GM12878 (cell line): ENCODE results near the gene ACKR2. TPM values are rescaled to one million over a fixed set of nuclear protein-coding genes. Genes with fewer than 3 reads are reported as not detected.

Experiments
- ATAC-seq: fragments of 200-7000 bp; cut with Tn5 transposase; 3 replicates; pipeline ENCODE4 v1.9.1; 2020; ENCODE audit warnings: mild to moderate bottlenecking, moderate library complexity
- BruUV-seq: library from RNA; stranded (reverse); fragments of 400-500 nt; replicated peaks from 2 replicates; lab custom pipeline; 2021; lab: Mats Ljungman, UMichigan
- CTCF ChIA-PET: fragments of 300-600 bp; sonication (Branson Sonifier 250); formaldehyde crosslinking; extraction: SDS; loops from one replicate; lab custom pipeline; 2021; ENCODE audit warnings: inconsistent platforms; lab: Yijun Ruan, JAX
- POLR2A ChIA-PET: fragments of 350-600 bp; formaldehyde crosslinking; extraction: SDS; loops from one replicate; lab custom pipeline; 2021; ENCODE audit warnings: inconsistent platforms; lab: Charles Lee
- RAD21 ChIA-PET: fragments of 300-600 bp; sonication (Branson Sonifier 250); formaldehyde crosslinking; loops from one replicate; lab custom pipeline; 2023; ENCODE audit warnings: antibody characterized with exemption; ENCODE audit not compliant: unreplicated experiment; lab: Charles Lee
- SMC1A ChIA-PET: fragments of 300-600 bp; sonication (Branson Sonifier 250); formaldehyde crosslinking; loops from one replicate; lab custom pipeline; 2023; ENCODE audit not compliant: unreplicated experiment, uncharacterized antibody; lab: Charles Lee
- DNase-seq: peaks from one replicate; pipeline ENCODE4 v3.0.0-alpha.2; 2011; ENCODE audit warnings: low read depth, low spot score
- FAIRE-seq: peaks from 3 replicates; lab custom pipeline; 2011; peaks lifted over from hg19 to GRCh38; lab: Jason Lieb, UNC
- H2AFZ ChIP-seq: 2 replicates; pipeline ENCODE4 v1.6.0; 2011; ENCODE audit warnings: low read depth, low read length, control low read depth; ENCODE audit not compliant: control insufficient read depth
- H3K27ac ChIP-seq: 2 replicates; pipeline ENCODE4 v1.5.1; 2011; ENCODE audit warnings: control low read depth; ENCODE audit not compliant: control insufficient read depth, insufficient read depth
- H3K27me3 ChIP-seq, 2 experiments: replicated peaks in 1 of 2; 2 replicates each; pipeline versions ENCODE4 v1.6.0 to v1.6.1; 2011; ENCODE audit warnings: low read length in 1 of 2; ENCODE audit not compliant: control insufficient read depth in 2 of 2, insufficient read depth in 2 of 2
- H3K36me3 ChIP-seq, 2 experiments: 2 replicates each; pipeline ENCODE4 v1.5.1; 2011; ENCODE audit warnings: low read length in 1 of 2; ENCODE audit not compliant: control insufficient read depth in 2 of 2, insufficient read depth in 2 of 2
- H3K4me1 ChIP-seq: 2 replicates; pipeline ENCODE4 v1.6.1; 2011; ENCODE audit warnings: mild to moderate bottlenecking, low read length, moderate library complexity, mixed read lengths; ENCODE audit not compliant: control insufficient read depth, insufficient read depth
- H3K4me2 ChIP-seq: 2 replicates; pipeline ENCODE4 v1.6.0; 2011; ENCODE audit warnings: control low read depth; ENCODE audit not compliant: control insufficient read depth, insufficient read depth
- H3K4me3 ChIP-seq: fragments of 200-600 bp; sonication (generic); 2 replicates; pipeline ENCODE4 v1.5.1; 2016
- H3K79me2 ChIP-seq: 2 replicates; pipeline ENCODE4 v1.6.0; 2011; ENCODE audit warnings: low read length; ENCODE audit not compliant: control insufficient read depth, insufficient read depth
- H3K9ac ChIP-seq: 2 replicates; pipeline ENCODE4 v1.8.0; 2011; ENCODE audit warnings: low read length, control low read depth, mixed read lengths; ENCODE audit not compliant: control insufficient read depth, insufficient read depth
- H3K9me3 ChIP-seq: replicated peaks from 3 replicates; pipeline ENCODE4 v1.5.1; 2011; ENCODE audit warnings: mild to moderate bottlenecking, low read length; ENCODE audit not compliant: control insufficient read depth, insufficient read depth
- H4K20me1 ChIP-seq: 2 replicates; pipeline ENCODE4 v1.6.0; 2011; ENCODE audit not compliant: control insufficient read depth, insufficient read depth
- CEBPZ ChIP-seq: fragments of 150-350 bp; IDR thresholded peaks from 2 replicates; pipeline ENCODE4 v1.6.1; 2016; ENCODE audit warnings: low read depth, low read length
- IKZF2 ChIP-seq, 2 experiments: fragments of 450-650 bp; IDR thresholded peaks; 2 replicates each; pipeline ENCODE4 v1.6.1; 2017; ENCODE audit warnings: mild to moderate bottlenecking in 2 of 2, moderate library complexity in 2 of 2
- MYC ChIP-seq: IDR thresholded peaks from 2 replicates; pipeline ENCODE4 v1.6.1; 2011; ENCODE audit warnings: mild to moderate bottlenecking, low read length, moderate library complexity, inconsistent platforms; ENCODE audit not compliant: insufficient read depth, insufficient replicate concordance, insufficient read length, severe bottlenecking
- SREBF1 ChIP-seq: IDR thresholded peaks from 2 replicates; pipeline ENCODE4 v1.6.1; 2012; ENCODE audit warnings: mild to moderate bottlenecking, low read length
- SRF ChIP-seq, 2 experiments: IDR thresholded peaks; 2 replicates each; pipeline ENCODE4 v1.6.1; 2011; ENCODE audit warnings: low read depth in 2 of 2, low read length in 2 of 2, mild to moderate bottlenecking in 1 of 2, moderate library complexity in 1 of 2
- STAT1 ChIP-seq: fragments of 450-650 bp; conservative IDR thresholded peaks from 2 replicates; pipeline ENCODE4 v1.6.1; 2014; ENCODE audit warnings: antibody characterized with exemption, mild to moderate bottlenecking
- ZNF217 ChIP-seq: fragments of 450-650 bp; IDR thresholded peaks from 2 replicates; pipeline ENCODE4 v1.6.1; 2017; ENCODE audit warnings: antibody characterized with exemption, mild to moderate bottlenecking
- ZNF687 ChIP-seq: fragments of 450-650 bp; IDR thresholded peaks from 2 replicates; pipeline ENCODE4 v1.6.1; 2017; ENCODE audit warnings: mild to moderate bottlenecking, moderate library complexity
- WGBS: methylation state at CpG from one replicate; pipeline ENCODE4 v1.1.6; 2016; ENCODE audit warnings: low lambda C conversion rate; ENCODE audit not compliant: insufficient replicate concordance, insufficient coverage; ENCODE audit errors: missing lambda C conversion rate; 5-methylcytosine and 5-hydroxymethylcytosine counted together
- in situ Hi-C: fragments of 300-500 bp; cut with MboI; formaldehyde crosslinking; loops from 9 replicates; pipeline ENCODE4 v1.14.3; 2018; ENCODE audit warnings: mixed read lengths
- intact Hi-C: fragments of 100-400 bp; cut with micrococcal nuclease; formaldehyde crosslinking; loops from one replicate; pipeline ENCODE4 v1.14.2; 2022; ENCODE audit not compliant: unreplicated experiment
- polyA plus RNA-seq, 11 experiments: library from polyadenylated mRNA; depleted of rRNA in 4 of 11; unstranded in 6 of 11; stranded (reverse) in 5 of 11; fragments of >200 nt; fragmentation: Nextera tagmentation in 4 of 11; fragmentation: Illumina TruSeq in 1 of 11; extraction: Ambion mirVana in 4 of 11; extraction: Trizol in 1 of 11; gene quantifications; 1 replicate in 1 of 11; 2 replicates in 10 of 11; pipeline versions ENCODE4 v1.2.1 to v1.2.3, GENCODE V29; 2011 to 2016; ENCODE audit warnings: inconsistent platforms in 2 of 11, missing spikeins in 2 of 11, low read depth in 1 of 11
- total RNA-seq, 4 experiments: library from RNA; depleted of rRNA in 3 of 4; stranded (reverse); fragments of >200 nt in 3 of 4; fragmentation: Illumina TruSeq in 1 of 4; extraction: Trizol in 1 of 4; gene quantifications; 2 replicates each; pipeline versions ENCODE4 v1.2.1 to v1.2.3, GENCODE V29; 2013 to 2021
- TF ChIP-seq, protein P1 (sequence below), 3 experiments: IDR thresholded peaks in 2 of 3; conservative IDR thresholded peaks in 1 of 3; 2 replicates each; pipeline ENCODE4 v1.5.1; 2011; ENCODE audit warnings: low read depth in 3 of 3, low read length in 3 of 3, mild to moderate bottlenecking in 3 of 3, control low read depth in 2 of 3, moderate library complexity in 2 of 3, inconsistent platforms in 1 of 3, mixed read lengths in 1 of 3; ENCODE audit not compliant: control insufficient read depth in 2 of 3, insufficient read depth in 1 of 3; ENCODE audit errors: extremely low read depth in 1 of 3
- TF ChIP-seq, protein P2 (sequence below): fragments of 450-650 bp; IDR thresholded peaks from 2 replicates; pipeline ENCODE4 v1.6.1; 2017; ENCODE audit warnings: low read depth, mild to moderate bottlenecking, moderate library complexity

The ACKR2 gene
- total and polyA plus RNA-seq, 10 of the 15 experiments (the other 5 are each of a cell fraction or from before 2014, with no cell fraction given): 0.05 to 0.91 (median 0.23) TPM; not detected in 2

- ChIA-PET POLR2A (interaction anchor here (1.0 kb wide), 1 partner anchor 120 kb away, joined by 3 read pairs; no protein-coding TSS in a partner anchor), RAD21 (interaction anchor here (1.1 kb wide), 1 partner anchor 45 kb away, joined by 3 read pairs; no protein-coding TSS in a partner anchor), CTCF (interaction anchor here (0.9 to 2.2 kb wide), 3 partner anchors 53 to 94 kb away, joined by 3 to 9 read pairs (median 3); no protein-coding TSS in a partner anchor), SMC1A (interaction anchor here (0.9 to 1.1 kb wide), 2 partner anchors 19 to 205 kb away, joined by 3 to 4 read pairs; no protein-coding TSS in a partner anchor)
- peaks cover 0 to 5% of the 10 kb centered on the region in 2 experiments; a peak in 2 of 4 replicates for H3K36me3 ChIP-seq
- no peaks in the 10 kb centered on the region; the same call in 1 of the 2 replicates for H3K79me2 ChIP-seq
- no peak overlapping the region for H3K4me3 ChIP-seq
- in situ Hi-C loops (no loop called here), intact Hi-C loops (no loop called here)
- no peak overlapping the region for H3K4me2 ChIP-seq
- no peak for FAIRE-seq
- ATAC-seq: no peak
- no peak for DNase-seq
- BruUV-seq: no TSS peak
- WGBS: 100% methylated on average over 1 of the region's 1 CpG
- H4K20me1 ChIP-seq: no peaks in the 10 kb centered on the region
- no peaks in the 10 kb centered on the region for H3K9me3 ChIP-seq
- no peaks in the 10 kb centered on the region for H3K4me1 ChIP-seq
- H3K27ac ChIP-seq: no peak overlapping the region
- no peak overlapping the region for H2AFZ ChIP-seq
- no peaks in the 10 kb centered on the region for H3K27me3 ChIP-seq
- H3K9ac ChIP-seq: no peak overlapping the region
- TF ChIP-seq, protein P1, sequence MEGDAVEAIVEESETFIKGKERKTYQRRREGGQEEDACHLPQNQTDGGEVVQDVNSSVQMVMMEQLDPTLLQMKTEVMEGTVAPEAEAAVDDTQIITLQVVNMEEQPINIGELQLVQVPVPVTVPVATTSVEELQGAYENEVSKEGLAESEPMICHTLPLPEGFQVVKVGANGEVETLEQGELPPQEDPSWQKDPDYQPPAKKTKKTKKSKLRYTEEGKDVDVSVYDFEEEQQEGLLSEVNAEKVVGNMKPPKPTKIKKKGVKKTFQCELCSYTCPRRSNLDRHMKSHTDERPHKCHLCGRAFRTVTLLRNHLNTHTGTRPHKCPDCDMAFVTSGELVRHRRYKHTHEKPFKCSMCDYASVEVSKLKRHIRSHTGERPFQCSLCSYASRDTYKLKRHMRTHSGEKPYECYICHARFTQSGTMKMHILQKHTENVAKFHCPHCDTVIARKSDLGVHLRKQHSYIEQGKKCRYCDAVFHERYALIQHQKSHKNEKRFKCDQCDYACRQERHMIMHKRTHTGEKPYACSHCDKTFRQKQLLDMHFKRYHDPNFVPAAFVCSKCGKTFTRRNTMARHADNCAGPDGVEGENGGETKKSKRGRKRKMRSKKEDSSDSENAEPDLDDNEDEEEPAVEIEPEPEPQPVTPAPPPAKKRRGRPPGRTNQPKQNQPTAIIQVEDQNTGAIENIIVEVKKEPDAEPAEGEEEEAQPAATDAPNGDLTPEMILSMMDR (IDR thresholded peaks at IDR 0.05 in 2 of 3, conservative IDR thresholded peaks at IDR 0.05 in 1 of 3; ENCODE audit: control insufficient read depth in 2 of 3, extremely low read depth in 1 of 3, insufficient read depth in 1 of 3, low read depth in 3 of 3, low read length in 3 of 3): no peak
- TF ChIP-seq IKZF2 (IDR thresholded peaks at IDR 0.05) (no peak), STAT1 (no peak), ZNF217 (no peak), ZNF687 (no peak), MYC (no peak), SREBF1 (no peak), CEBPZ (no peak), SRF (IDR thresholded peaks at IDR 0.05; ENCODE audit: low read depth in 2 of 2, low read length in 2 of 2) (no peak)
- TF ChIP-seq, protein P2, sequence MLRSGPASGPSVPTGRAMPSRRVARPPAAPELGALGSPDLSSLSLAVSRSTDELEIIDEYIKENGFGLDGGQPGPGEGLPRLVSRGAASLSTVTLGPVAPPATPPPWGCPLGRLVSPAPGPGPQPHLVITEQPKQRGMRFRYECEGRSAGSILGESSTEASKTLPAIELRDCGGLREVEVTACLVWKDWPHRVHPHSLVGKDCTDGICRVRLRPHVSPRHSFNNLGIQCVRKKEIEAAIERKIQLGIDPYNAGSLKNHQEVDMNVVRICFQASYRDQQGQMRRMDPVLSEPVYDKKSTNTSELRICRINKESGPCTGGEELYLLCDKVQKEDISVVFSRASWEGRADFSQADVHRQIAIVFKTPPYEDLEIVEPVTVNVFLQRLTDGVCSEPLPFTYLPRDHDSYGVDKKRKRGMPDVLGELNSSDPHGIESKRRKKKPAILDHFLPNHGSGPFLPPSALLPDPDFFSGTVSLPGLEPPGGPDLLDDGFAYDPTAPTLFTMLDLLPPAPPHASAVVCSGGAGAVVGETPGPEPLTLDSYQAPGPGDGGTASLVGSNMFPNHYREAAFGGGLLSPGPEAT: no peak
These were observed 23.0 kb upstream of the ACKR2 start for GRCh38 chr3:42786212-42786611.
